ENCODE results near the gene ECT2L. TPM values are rescaled to one million over a fixed set of nuclear protein-coding genes. Genes with fewer than 3 reads are reported as not detected.

Gene ECT2L
- total RNA-seq, 1 experiment from 2014 or later, result not detected

- Histone ChIP-seq H3K79me1 (ENCODE audit: insufficient read depth, low read depth, low read length, poor library complexity, severe bottlenecking) (no peaks in the 10 kb centered on the region), H4K20me1 (ENCODE audit: control insufficient read depth, insufficient read depth, insufficient read length) (no peaks in the 10 kb centered on the region), H3K23ac (ENCODE audit: insufficient read length, low read depth, low read length) (no peak overlapping the region), H2BK120ac (ENCODE audit: low read depth, low read length, poor library complexity, severe bottlenecking) (no peak overlapping the region), H3K9ac (ENCODE audit: extremely low read depth, insufficient read length, low read length) (no peak overlapping the region), H2BK20ac (ENCODE audit: low read depth, low read length, poor library complexity, severe bottlenecking) (no peak overlapping the region), H2AFZ (ENCODE audit: low read length) (no peak overlapping the region), H3K4ac (ENCODE audit: low read depth, low read length) (no peak overlapping the region), H3K27me3 (ENCODE audit: insufficient read depth, low read length) (no peaks in the 10 kb centered on the region), H4K5ac (ENCODE audit: insufficient read length, low read depth, low read length) (no peak overlapping the region), H4K8ac (replicated peaks; ENCODE audit: insufficient read length, low read depth, low read length) (no peak overlapping the region), H2BK15ac (ENCODE audit: low read depth, low read length) (no peak overlapping the region), H3K4me1 (ENCODE audit: insufficient read depth, low read length) (no peaks in the 10 kb centered on the region), H3K9me3 (ENCODE audit: control insufficient read depth, low read depth, low read length) (no peaks in the 10 kb centered on the region), H2AK5ac (ENCODE audit: insufficient read length, low read length) (no peak overlapping the region), H3T11ph (ENCODE audit: low read length) (no peak overlapping the region), H4K91ac (ENCODE audit: insufficient read length, low read depth, low read length) (no peak overlapping the region), H2BK12ac (ENCODE audit: insufficient read length, low read depth, low read length) (no peak overlapping the region), H3K18ac (ENCODE audit: insufficient read length, low read depth, low read length) (no peak overlapping the region), H3K23me2 (ENCODE audit: insufficient read length, low read depth, low read length, poor library complexity, severe bottlenecking) (no peaks in the 10 kb centered on the region), H3K27ac (ENCODE audit: insufficient read length, low read depth, low read length) (no peak overlapping the region), H3K14ac (ENCODE audit: insufficient read depth, low read length) (no peak overlapping the region), H2BK5ac (ENCODE audit: insufficient read length, low read length) (no peak overlapping the region), H3K56ac (ENCODE audit: insufficient read length, low read depth, low read length) (no peak overlapping the region), H3K4me2 (ENCODE audit: insufficient read depth, insufficient read length, low read length) (no peak overlapping the region), H3K79me2 (ENCODE audit: insufficient read depth, low read length) (no peaks in the 10 kb centered on the region)
- H3K27me3 Mint-ChIP-seq (ENCODE audit: low read depth), result no peaks in the 10 kb centered on the region
- DNase-seq, result no peak
- no peaks in the 10 kb centered on the region for H3K9me3 Mint-ChIP-seq
- no peak overlapping the region for H3K4me3 Mint-ChIP-seq
- 0 out of 7 replicates have a peak overlapping the region, but pooled peaks of 1 of the 3 experiments have one; percentile 46 for H3K27ac Mint-ChIP-seq
- TF ChIP-seq CTCF (conservative IDR thresholded peaks at IDR 0.05), result no peak
- H3K4me1 Mint-ChIP-seq, result no peaks in the 10 kb centered on the region
- no CpG with 5 or more reads among the region's 7 CpGs for WGBS (ENCODE audit: extremely low coverage, insufficient read length, low lambda C conversion rate)
- peaks cover 28 to 77% (median 71%) of the 10 kb centered on the region in 3 experiments; a peak in 6 of 7 replicates for H3K36me3 Mint-ChIP-seq (ENCODE audit: insufficient read depth in 1 of 3, low read depth in 3 of 3)
Observed at GRCh38 chr6:138907167-138907566, 111.3 kb downstream of the ECT2L start.
